Upper lobe of left lung (tissue), 4 donors: Measurements from ENCODE around the gene BCDIN3D.

Experiments
- CTCF ChIP-seq, 6 experiments: fragments of 450-650 bp in 4 of 6; fragments of 200-600 bp in 2 of 6; sonication (generic) in 2 of 6; IDR thresholded peaks; one replicate each; pipeline ENCODE4 v1.5.1; 2016 to 2019; ENCODE audit warnings: antibody characterized with exemption in 6 of 6
- POLR2A ChIP-seq, 4 donors: fragments of 450-650 bp; IDR thresholded peaks; one replicate each; pipeline ENCODE4 v1.5.1; 2016 to 2017; ENCODE audit warnings: antibody characterized with exemption in 4 of 4, mild to moderate bottlenecking in 2 of 4

GRCh38 chr12:49801141-49802063 lies 41.5 kb downstream of the BCDIN3D start:
- TF ChIP-seq POLR2A (IDR thresholded peaks at IDR 0.05) (no peak), CTCF (IDR thresholded peaks at IDR 0.05) (no peak)
